Measurements from ENCODE around the gene MAP3K8.
"Not testable (repeated sequence)": the region's sequence is repeated elsewhere in the genome, so short reads cannot be mapped to it uniquely, and the experiment has no call there.

MAP3K8 gene

DNA sequence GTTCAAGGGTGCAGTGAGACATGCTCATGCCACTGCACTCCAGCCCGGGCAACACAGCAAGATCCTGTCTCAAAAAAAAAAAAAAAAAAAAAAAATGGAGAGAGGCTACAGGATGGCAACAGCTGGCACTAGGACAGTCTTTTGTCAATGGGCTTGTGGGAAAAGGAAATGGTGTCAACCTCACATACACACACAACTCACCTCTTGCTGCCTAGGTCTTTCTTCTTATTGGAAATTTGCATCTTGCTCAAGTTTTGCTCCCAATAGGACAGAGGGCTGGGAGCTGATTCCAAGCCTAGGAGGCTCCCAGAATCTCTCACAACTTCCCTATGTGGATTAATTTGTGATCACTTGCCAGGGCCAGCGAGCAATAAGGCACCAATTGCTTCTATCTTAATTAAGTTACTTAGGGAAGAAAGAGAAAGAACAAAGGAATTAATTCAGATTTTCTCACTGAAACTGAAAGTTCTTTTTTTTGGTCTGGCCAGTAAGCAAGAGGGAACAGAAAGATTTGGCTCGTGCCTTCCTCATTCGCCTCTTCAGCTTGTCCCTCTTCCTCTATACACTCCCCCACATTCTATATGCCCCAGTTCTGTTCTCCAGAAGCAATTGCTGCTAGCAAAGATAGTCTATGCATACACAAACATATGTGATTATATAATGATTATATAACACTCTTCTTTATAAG lies 33.8 kb downstream of the MAP3K8 start:
- Histone ChIP-seq H3K4me1 (ENCODE audit: control insufficient read depth in 1 of 2, insufficient read depth in 1 of 2, low read depth in 1 of 2, low read length in 1 of 2) (peaks cover 30% of the 10 kb centered on the region in 2 experiments), H3K4me3 (ENCODE audit: low read depth in 1 of 2, low read length in 1 of 2) (no peak overlapping the region), H3K27ac (peak overlapping the region; percentile 73), H3K36me3 (no peaks in the 10 kb centered on the region), H3K9me3 (no peaks in the 10 kb centered on the region), H3K27me3 (no peaks in the 10 kb centered on the region)
- TF ChIP-seq, protein P1, sequence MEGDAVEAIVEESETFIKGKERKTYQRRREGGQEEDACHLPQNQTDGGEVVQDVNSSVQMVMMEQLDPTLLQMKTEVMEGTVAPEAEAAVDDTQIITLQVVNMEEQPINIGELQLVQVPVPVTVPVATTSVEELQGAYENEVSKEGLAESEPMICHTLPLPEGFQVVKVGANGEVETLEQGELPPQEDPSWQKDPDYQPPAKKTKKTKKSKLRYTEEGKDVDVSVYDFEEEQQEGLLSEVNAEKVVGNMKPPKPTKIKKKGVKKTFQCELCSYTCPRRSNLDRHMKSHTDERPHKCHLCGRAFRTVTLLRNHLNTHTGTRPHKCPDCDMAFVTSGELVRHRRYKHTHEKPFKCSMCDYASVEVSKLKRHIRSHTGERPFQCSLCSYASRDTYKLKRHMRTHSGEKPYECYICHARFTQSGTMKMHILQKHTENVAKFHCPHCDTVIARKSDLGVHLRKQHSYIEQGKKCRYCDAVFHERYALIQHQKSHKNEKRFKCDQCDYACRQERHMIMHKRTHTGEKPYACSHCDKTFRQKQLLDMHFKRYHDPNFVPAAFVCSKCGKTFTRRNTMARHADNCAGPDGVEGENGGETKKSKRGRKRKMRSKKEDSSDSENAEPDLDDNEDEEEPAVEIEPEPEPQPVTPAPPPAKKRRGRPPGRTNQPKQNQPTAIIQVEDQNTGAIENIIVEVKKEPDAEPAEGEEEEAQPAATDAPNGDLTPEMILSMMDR (IDR thresholded peaks at IDR 0.05): no peak

DNA sequence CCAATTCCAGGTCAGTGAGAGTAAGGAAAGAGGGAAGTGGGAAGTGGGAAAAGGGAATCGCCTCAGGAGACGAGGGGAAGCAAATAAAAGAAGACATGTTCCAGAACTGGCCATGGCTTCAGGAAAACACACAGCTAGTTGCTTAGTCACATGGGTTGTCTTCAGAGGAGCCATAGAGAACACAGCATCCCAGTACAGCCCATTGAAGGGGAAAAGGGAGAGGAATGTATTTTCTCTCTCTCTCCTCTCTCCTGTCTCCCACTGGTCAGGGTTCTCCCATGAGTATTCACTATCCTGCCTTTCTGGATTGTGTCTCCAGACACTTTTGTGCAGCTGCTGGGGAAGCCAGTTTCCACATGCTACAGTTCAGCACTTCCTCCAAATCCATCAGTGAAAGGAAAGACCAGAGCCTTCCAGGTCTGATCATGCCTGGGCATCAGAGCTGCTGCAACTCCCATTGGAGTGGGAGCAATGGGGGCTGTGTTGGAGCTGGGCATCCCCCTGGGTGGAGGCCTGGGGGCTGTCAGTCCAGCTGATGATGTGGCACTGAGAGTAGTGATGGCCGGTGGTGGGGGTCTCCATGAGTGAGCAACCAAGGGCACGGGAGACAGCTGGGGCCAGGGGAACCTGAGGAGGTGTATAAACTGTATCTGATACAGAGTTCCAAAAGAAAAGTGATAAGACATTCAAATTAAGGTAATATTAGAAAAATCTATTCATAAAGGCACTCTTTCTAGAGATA lies 38.6 kb downstream of the MAP3K8 start:
- H3K36me3 ChIP-seq: no peaks in the 10 kb centered on the region
- TF ChIP-seq, protein P1 (IDR thresholded peaks at IDR 0.05): no peak
- H3K4me3 ChIP-seq (ENCODE audit: low read depth in 1 of 2, low read length in 1 of 2): no peak overlapping the region
- no peaks in the 10 kb centered on the region for H3K9me3 ChIP-seq
- H3K27me3 ChIP-seq: no peaks in the 10 kb centered on the region
- no peak overlapping the region for H3K27ac ChIP-seq
- H3K4me1 ChIP-seq (ENCODE audit: control insufficient read depth in 1 of 2, insufficient read depth in 1 of 2, low read depth in 1 of 2, low read length in 1 of 2): peaks cover 8 to 12% of the 10 kb centered on the region in 2 experiments

DNA sequence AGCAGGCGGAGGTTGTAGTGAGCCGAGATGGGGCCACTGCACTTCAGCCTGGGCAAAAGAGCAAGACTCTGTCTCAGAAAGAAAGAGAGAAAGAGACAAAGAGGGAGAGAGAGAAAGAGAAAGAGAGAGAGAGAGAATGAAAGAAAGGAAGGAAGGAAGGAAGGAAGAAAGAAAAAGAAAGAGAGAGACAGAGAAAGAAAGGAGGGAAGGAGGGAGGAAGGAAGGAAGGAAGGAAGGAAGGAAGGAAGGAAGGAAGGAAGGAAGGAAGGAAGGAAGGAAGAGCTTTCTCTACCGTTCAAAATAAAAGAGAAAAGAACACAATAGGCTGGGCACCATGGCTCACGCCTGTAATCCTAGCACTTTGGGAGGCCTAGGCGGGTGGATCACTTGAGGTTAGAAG lies 41.5 kb downstream of the MAP3K8 start:
- H3K36me3 ChIP-seq; H3K4me3 ChIP-seq (ENCODE audit: low read depth in 1 of 2, low read length in 1 of 2); H3K9me3 ChIP-seq; H3K4me1 ChIP-seq (ENCODE audit: control insufficient read depth in 1 of 2, insufficient read depth in 1 of 2, low read depth in 1 of 2, low read length in 1 of 2); H3K27me3 ChIP-seq; H3K27ac ChIP-seq: not testable (repeated sequence)

DNA sequence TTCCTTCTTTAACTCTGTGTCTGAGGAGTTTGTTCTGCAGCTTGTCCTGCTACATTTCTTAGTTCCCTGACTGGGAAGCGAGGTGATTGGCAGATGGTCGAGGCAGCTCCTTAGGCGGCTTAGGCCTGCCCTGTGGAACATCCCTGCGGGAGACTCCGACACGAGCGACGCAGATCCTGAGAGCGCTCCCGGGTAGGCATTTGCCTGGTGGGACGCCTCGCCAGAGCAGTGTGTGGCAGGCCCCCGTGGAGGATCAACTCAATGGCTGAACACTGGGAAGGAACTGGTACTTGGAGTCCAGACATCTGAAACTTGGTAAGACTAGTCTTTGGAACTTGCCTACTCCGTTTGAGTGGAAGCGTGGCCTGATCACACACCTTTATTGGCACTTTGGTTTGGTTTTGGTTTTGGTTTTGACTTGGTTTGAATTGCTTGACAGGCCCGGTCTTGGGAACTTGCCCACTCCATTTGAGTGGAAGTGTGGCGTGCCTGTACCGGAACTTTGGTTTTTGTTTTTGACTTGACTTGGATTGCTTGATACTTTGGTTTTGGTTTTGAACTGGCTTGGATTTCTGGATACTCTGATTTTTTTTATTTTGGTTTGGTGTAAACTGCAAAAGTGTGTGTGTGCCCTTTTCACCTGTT lies 42.6 kb downstream of the MAP3K8 start:
- no peaks in the 10 kb centered on the region for H3K9me3 ChIP-seq
- no peak overlapping the region for H3K4me3 ChIP-seq (ENCODE audit: low read depth in 1 of 2, low read length in 1 of 2)
- no peaks in the 10 kb centered on the region for H3K36me3 ChIP-seq
- H3K4me1 ChIP-seq (ENCODE audit: control insufficient read depth in 1 of 2, insufficient read depth in 1 of 2, low read depth in 1 of 2, low read length in 1 of 2): no peaks in the 10 kb centered on the region
- no peak overlapping the region for H3K27ac ChIP-seq
- TF ChIP-seq, protein P1 (IDR thresholded peaks at IDR 0.05): no peak
- no peaks in the 10 kb centered on the region for H3K27me3 ChIP-seq

DNA sequence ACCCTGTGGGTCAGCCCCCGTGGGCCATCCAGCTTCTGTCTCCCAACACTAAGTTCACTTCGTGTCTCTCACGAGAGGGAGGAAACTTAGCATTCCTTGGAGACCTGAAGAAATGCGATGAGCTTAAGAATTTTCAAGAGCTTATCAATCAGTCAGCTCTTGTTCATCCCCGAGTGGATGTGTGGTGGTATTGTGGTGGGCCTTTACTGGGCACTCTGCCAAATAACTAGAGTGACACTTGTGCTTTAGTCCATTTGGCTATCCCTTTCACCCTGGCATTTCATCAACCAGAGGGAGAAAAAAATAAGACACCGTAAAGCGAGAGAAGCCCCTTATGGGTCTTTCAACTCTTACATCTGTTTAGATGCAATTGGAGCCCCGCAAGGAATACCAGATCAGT lies 45.5 kb downstream of the MAP3K8 start:
- H3K27ac ChIP-seq; H3K27me3 ChIP-seq; H3K9me3 ChIP-seq; H3K4me1 ChIP-seq (ENCODE audit: control insufficient read depth in 1 of 2, insufficient read depth in 1 of 2, low read depth in 1 of 2, low read length in 1 of 2); H3K4me3 ChIP-seq (ENCODE audit: low read depth in 1 of 2, low read length in 1 of 2); H3K36me3 ChIP-seq: not testable (repeated sequence)

DNA sequence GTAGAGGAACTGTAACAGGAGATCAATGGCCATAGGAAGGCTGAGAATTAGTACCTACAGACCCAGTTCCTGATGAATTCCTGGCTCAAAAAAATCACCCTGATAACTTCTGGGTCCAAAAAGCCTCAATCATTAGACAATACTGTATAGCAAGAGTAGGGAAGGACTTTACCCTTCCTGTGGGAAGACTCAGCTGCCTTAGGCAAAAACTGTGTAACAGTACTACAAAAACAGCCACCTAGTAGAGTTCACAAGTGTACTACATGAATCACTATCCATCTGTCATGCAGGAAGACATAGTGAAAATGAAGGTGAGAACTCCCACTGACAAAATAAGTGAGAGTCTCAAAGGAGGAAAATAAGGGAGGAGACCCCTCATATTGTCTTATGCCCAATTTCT lies 47.6 kb downstream of the MAP3K8 start:
- H3K4me3 ChIP-seq (ENCODE audit: low read depth in 1 of 2, low read length in 1 of 2): no peak overlapping the region
- TF ChIP-seq, protein P1 (IDR thresholded peaks at IDR 0.05): no peak
- no peaks in the 10 kb centered on the region for H3K9me3 ChIP-seq
- H3K27me3 ChIP-seq: no peaks in the 10 kb centered on the region
- no peaks in the 10 kb centered on the region for H3K4me1 ChIP-seq (ENCODE audit: control insufficient read depth in 1 of 2, insufficient read depth in 1 of 2, low read depth in 1 of 2, low read length in 1 of 2)
- no peak overlapping the region for H3K27ac ChIP-seq
- no peaks in the 10 kb centered on the region for H3K36me3 ChIP-seq
